ENCODE measurements around the gene COL26A1.

Gene COL26A1

GRCh38 chr7:101582971-101583370 lies 220.3 kb downstream of the COL26A1 start:
- no peak overlapping the region for H3K27ac ChIP-seq
- TF ChIP-seq CTCF (IDR thresholded peaks at IDR 0.05) (no peak), ZFX (IDR thresholded peaks at IDR 0.05; ENCODE audit: borderline replicate concordance) (no peak)

GRCh38 chr7:101586078-101586905 lies 223.6 kb downstream of the COL26A1 start:
- H3K27ac ChIP-seq = no peak overlapping the region
- TF ChIP-seq ZFX (IDR thresholded peaks at IDR 0.05; ENCODE audit: borderline replicate concordance) (no peak), CTCF (IDR thresholded peaks at IDR 0.05) (no peak)

GRCh38 chr7:101586906-101587677 lies 224.4 kb downstream of the COL26A1 start:
- H3K27ac ChIP-seq = no peak overlapping the region
- no peak for TF ChIP-seq ZFX (IDR thresholded peaks at IDR 0.05; ENCODE audit: borderline replicate concordance)
- TF ChIP-seq CTCF (IDR thresholded peaks at IDR 0.05) = no peak

- no peak overlapping the region for H3K27ac ChIP-seq
- TF ChIP-seq ZFX (IDR thresholded peaks at IDR 0.05; ENCODE audit: borderline replicate concordance) = no peak
- TF ChIP-seq CTCF (IDR thresholded peaks at IDR 0.05) = no peak
Measured at GRCh38 chr7:101588131-101588935, 225.7 kb downstream of the COL26A1 start.

GRCh38 chr7:101589052-101589451 lies 226.4 kb downstream of the COL26A1 start:
- H3K27ac ChIP-seq = no peak overlapping the region
- TF ChIP-seq CTCF (IDR thresholded peaks at IDR 0.05) = no peak

- no peak overlapping the region for H3K27ac ChIP-seq
- TF ChIP-seq ZFX (IDR thresholded peaks at IDR 0.05; ENCODE audit: borderline replicate concordance) = no peak
- TF ChIP-seq CTCF (IDR thresholded peaks at IDR 0.05) = no peak
Measured at GRCh38 chr7:101589976-101590662, 227.4 kb downstream of the COL26A1 start.
